Mucosa of descending colon (tissue), 3 donors: ENCODE results near the gene FRAT2. TPM values are rescaled to one million over a fixed set of nuclear protein-coding genes. Genes with fewer than 3 reads are reported as not detected.
A peak's percentile ranks its signal among the peaks of the same experiment; 100 is the strongest.

Source experiments
- ATAC-seq: fragments of 200-7000 bp; cut with Tn5 transposase; one replicate; pipeline ENCODE4 v1.9.1; 2020; ENCODE audit warnings: mild to moderate bottlenecking, moderate library complexity
- DNase-seq, 3 donors: peaks; one replicate each; pipeline ENCODE4 v3.0.0-alpha.2; 2020
- H3K36me3 ChIP-seq: fragments of 200-600 bp; one replicate; pipeline ENCODE4 v1.8.0; 2021; ENCODE audit warnings: low read depth, mild to moderate bottlenecking
- H3K4me1 ChIP-seq: fragments of 200-600 bp; one replicate; pipeline ENCODE4 v1.8.0; 2021; ENCODE audit warnings: low read depth, mild to moderate bottlenecking
- H3K4me3 ChIP-seq: fragments of 200-600 bp; one replicate; pipeline ENCODE4 v1.8.0; 2021; ENCODE audit warnings: mild to moderate bottlenecking
- H3K9me3 ChIP-seq: fragments of 200-600 bp; one replicate; pipeline ENCODE4 v1.8.0; 2021; ENCODE audit warnings: mild to moderate bottlenecking
- CTCF ChIP-seq: fragments of 200-600 bp; IDR thresholded peaks from one replicate; pipeline ENCODE4 v1.8.0; 2022; ENCODE audit warnings: antibody characterized with exemption, mild to moderate bottlenecking
- intact Hi-C, 2 donors: fragments of 100-400 bp; cut with DNase I in 1 of 2; cut with micrococcal nuclease in 1 of 2; formaldehyde crosslinking; loops; one replicate each; pipeline versions ENCODE4 v1.11.0 to v1.11.1; 2022; cut with DNase I, micrococcal nuclease
- long read RNA-seq, 2 donors: library from polyadenylated mRNA; unstranded; transcript quantifications; one replicate each; pipeline ENCODE4 v2.0.0, GENCODE V29; 2019 to 2021
- total RNA-seq, 3 donors: library from RNA; stranded (reverse); fragmentation: NEBNext Ultra II Directional in 2 of 3; extraction: Animal tissue kit (Norgen Biotek cat#: 25700) in 2 of 3; gene quantifications; one replicate each; pipeline versions ENCODE4 v1.2.1 to v1.2.4, GENCODE V29; 2021 to 2023
- donor health status: DM: no; HTN: no; CAD: no; lungs with moderate emphysema.
- donor health status: DM: no; HTN: no; CAD: no.
- donor health status: DM: no; HTN: yes; CAD: no.

Gene FRAT2
- 10 to 100 TPM; 26.2 to 42.5 (median 33.3) TPM for total RNA-seq
- long read RNA-seq, donor 1, transcript FRAT2-201 (1 exons, 2,213 nt) = major isoform, 82 of 82 reads
- long read RNA-seq, donor 1, partial matches to known transcripts = 0 of 82 reads
- long read RNA-seq, donor 1, other reads (novel, unspliced or antisense) = 0 of 82 reads
- long read RNA-seq, donor 2, partial matches to known transcripts = 0 of 2 reads
- long read RNA-seq, donor 2, other reads (novel, unspliced or antisense) = 0 of 2 reads

GRCh38 chr10:97334370-97335175, at the start of gene FRAT2:
Gene FRAT2, minus strand, starts transcription at chr10:97334729. Its CDS starts 157 bp downstream, at chr10:97334572.
- intact Hi-C loops = no loop called here
- ATAC-seq (peak; percentile 89), DNase-seq (peak; percentile 93 to 96 (median 95))
- Histone ChIP-seq H3K4me1 (peaks cover 44% of the 10 kb centered on the region), H3K4me3 (peak within 1 kb of the TSS; percentile 80), H3K9me3 (no peaks in the 10 kb centered on the region), H3K36me3 (no peaks in the 10 kb centered on the region)
- TF ChIP-seq CTCF = no peak

GRCh38 chr10:97384156-97384555, 49.6 kb upstream of the FRAT2 start:
- Histone ChIP-seq H3K4me3 (no peak overlapping the region), H3K9me3 (no peaks in the 10 kb centered on the region), H3K36me3 (no peaks in the 10 kb centered on the region), H3K4me1 (no peaks in the 10 kb centered on the region)
- no peak for TF ChIP-seq CTCF
- intact Hi-C loops = no loop called here
- ATAC-seq = no peak
- DNase-seq = no peak

- H3K9me3 ChIP-seq = no peaks in the 10 kb centered on the region
- ATAC-seq = no peak
- DNase-seq = no peak
- intact Hi-C loops = no loop called here
- no peak overlapping the region for H3K4me3 ChIP-seq
- H3K36me3 ChIP-seq = no peaks in the 10 kb centered on the region
- no peak for TF ChIP-seq CTCF
- H3K4me1 ChIP-seq = no peaks in the 10 kb centered on the region
Observed at GRCh38 chr10:97383159-97383558, 48.6 kb upstream of the FRAT2 start.

GRCh38 chr10:97381626-97382025, 47.1 kb upstream of the FRAT2 start:
- DNase-seq (no peak), ATAC-seq (no peak)
- intact Hi-C loops = no loop called here
- no peak for TF ChIP-seq CTCF
- H3K4me1 ChIP-seq = no peaks in the 10 kb centered on the region
- H3K9me3 ChIP-seq = no peaks in the 10 kb centered on the region
- no peak overlapping the region for H3K4me3 ChIP-seq
- H3K36me3 ChIP-seq = no peaks in the 10 kb centered on the region

- H3K9me3 ChIP-seq = no peaks in the 10 kb centered on the region
- no peaks in the 10 kb centered on the region for H3K36me3 ChIP-seq
- H3K4me1 ChIP-seq = no peaks in the 10 kb centered on the region
- intact Hi-C loops = no loop called here
- no peak overlapping the region for H3K4me3 ChIP-seq
- TF ChIP-seq CTCF = no peak
- DNase-seq (peak in 2 of 3 donors; percentile 31 to 39), ATAC-seq (peak; percentile 89)
Observed at GRCh38 chr10:97380516-97380915, 46.0 kb upstream of the FRAT2 start.
